GM19455 (cell line): ENCODE measurements around the gene MYBL2.

Source experiments
- ATAC-seq: cut with Tn5 transposase; IDR thresholded peaks from one replicate; pipeline ENCODE4 v1.9.1; 2021; ENCODE audit not compliant: unreplicated experiment

MYBL2 gene

DNA sequence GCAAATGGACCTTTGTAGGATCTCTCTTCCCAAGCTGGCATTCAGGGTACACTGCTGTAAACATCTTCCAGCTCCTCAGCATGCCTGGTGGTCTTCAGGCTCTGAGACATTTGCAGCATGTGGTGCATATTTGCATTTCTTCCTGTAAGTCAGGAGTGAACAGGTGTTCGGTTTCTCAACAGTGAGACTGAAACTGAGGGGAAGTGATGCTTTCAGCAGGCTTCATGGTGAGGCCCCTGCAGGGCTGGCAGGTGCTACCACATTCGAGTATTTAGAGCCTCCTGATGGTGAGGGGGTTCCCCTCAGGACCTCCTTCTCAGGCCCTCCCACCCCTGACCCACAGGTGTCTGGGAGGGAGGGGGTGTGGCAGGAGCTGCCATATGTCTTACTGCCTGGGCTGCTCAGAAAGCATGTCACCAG lies 15.1 kb downstream of the MYBL2 start:
- peak; percentile 93 for ATAC-seq

DNA sequence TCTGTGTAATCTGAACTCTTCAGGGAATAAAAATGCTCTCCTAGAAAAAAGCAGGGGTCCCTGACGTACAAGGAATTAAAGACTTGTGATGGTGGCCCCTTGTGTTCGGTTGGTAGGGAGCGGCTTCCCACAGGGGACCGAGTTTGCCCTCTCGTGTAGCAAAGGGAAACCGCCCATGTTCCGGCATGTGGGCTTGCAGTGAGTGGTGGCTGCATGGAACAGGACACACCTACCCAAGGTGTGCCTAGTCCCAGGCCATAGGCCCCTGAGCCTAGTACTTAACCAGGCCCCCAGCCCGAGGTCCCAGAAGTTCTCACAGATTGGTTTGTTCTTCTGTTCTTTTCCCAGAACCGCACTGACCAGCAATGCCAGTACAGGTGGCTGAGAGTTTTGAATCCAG lies 15.5 kb downstream of the MYBL2 start:
- ATAC-seq = peak; percentile 51

- no peak for ATAC-seq
Observed at GRCh38 chr20:43686820-43687219, 19.9 kb downstream of the MYBL2 start.

DNA sequence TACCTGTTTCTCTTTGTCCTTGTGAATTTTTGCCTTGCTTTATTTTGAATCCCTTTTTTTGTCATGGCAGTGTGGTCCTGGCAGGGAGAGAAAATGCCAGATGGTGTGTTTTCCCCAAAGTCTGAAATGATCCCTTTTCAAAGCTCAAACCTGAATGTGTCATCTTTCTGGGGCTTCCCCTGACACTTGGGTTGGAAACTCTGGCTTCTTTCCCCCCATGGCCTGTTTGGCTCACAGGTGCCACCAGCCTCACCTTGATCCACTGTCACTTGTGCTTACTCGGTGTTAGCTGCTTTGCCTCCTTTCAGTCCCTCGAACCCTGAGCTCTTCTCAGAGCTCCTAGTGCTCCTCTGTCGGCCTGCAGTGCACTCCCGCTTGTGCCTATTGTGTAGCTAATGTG lies 22.3 kb downstream of the MYBL2 start:
- no peak for ATAC-seq

- no peak for ATAC-seq
Observed at GRCh38 chr20:43690943-43691598, 24.2 kb downstream of the MYBL2 start.

DNA sequence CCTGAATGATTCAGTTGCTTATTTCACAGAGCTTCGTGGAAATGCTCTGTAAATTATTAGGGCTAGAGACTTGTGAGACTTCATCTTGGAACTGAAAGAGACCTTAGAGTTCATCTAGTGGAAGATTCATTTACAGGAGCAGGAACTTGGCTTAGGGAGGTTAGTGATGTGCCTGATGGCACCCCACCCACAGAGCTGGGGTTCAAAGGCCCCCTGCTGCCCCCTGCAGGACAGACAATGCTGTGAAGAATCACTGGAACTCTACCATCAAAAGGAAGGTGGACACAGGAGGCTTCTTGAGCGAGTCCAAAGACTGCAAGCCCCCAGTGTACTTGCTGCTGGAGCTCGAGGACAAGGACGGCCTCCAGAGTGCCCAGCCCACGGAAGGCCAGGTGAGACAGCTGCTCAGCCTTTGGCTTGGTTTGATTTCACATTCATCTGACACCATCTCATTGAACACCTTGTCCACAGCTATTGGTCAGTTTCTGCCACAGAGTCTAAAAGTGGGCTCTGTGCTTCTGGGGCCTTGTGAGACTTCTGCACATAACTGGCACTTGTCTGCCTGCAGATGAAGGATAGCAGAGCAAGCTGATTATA lies 25.1 kb downstream of the MYBL2 start:
- no peak for ATAC-seq

GRCh38 chr20:43694763-43695162 lies 27.8 kb downstream of the MYBL2 start:
- no peak for ATAC-seq

GRCh38 chr20:43695571-43695970 lies 28.7 kb downstream of the MYBL2 start:
- no peak for ATAC-seq

DNA sequence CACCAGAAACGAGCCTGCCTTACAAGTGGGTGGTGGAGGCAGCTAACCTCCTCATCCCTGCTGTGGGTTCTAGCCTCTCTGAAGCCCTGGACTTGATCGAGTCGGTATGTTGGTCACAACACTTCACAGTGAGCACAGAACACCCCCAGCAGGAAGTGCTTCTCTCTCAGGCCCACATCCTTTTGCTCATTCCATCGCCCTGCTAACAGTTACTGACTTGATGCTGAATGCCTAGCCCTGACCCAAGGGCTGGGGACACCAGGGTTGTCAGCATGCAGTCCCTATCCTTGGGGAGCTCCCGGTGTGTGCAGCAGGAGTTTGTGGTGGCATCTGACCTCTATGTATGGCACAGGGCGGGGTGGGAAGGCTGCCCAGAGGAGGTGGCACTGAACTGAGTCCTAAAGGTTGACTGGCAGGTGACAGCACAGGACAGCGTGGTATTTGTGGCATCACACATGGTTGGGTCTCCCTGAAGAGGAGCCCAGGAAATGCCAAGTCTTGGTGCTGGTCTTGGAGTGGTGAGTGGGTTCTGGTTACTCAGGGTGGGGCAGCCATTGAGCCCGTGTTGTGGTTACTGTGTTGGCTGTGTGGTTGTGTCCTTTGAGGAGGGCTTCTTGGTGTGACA lies 33.1 kb downstream of the MYBL2 start:
- no peak for ATAC-seq

DNA sequence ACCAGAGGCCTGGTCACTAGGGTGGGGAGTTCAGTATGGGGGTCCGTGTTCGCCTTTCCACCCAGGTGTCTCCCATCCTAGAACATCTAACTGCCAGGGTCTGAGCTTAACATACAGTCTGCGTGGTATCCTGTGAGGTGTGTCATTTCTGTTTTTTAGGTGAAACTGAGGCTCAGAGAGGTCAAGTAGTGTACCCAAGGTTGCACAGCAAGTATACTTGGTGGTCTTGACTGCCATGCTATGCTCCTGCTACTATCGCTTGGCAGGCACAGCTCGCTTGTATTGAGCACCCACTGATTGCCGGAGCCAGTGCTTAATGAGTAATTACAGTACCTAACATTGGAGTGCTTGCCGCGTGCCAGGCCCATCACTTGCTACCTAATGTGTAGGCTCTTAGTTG lies 33.7 kb downstream of the MYBL2 start:
- ATAC-seq = no peak

GRCh38 chr20:43702502-43702901 lies 35.6 kb downstream of the MYBL2 start:
- ATAC-seq = no peak

DNA sequence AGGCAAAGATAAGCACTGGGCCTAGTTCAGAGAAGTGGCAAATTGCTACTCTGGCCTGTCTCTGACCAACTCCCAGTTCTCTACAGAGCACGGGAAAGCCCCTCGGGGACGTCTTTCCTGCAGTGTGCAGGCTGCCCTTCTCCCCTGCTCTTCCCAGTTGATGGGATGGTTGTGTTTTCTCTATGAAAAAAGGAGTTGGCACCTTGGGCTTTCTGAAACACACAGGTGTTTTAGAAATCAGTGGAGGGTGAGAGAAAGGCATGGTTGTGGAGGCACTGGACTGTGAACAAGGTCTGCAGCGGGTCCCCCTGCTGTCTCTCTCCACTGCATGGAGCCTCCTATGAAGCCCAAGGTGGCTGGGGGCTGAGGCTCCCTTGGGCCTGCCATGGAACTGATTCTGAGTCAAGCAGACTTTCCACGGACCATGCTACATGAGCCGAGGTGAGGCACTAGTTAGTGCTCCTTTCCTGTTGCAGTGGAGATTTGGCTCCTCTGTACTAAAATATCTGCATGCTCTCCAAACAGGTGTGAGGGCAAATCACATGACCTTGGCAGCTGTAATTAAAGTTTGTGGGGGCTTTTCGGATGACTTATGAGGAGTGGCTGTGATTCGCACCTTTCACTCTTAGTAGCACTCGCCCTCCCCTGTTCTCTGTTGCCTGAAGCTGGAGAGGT lies 43.6 kb downstream of the MYBL2 start:
- ATAC-seq = no peak

DNA sequence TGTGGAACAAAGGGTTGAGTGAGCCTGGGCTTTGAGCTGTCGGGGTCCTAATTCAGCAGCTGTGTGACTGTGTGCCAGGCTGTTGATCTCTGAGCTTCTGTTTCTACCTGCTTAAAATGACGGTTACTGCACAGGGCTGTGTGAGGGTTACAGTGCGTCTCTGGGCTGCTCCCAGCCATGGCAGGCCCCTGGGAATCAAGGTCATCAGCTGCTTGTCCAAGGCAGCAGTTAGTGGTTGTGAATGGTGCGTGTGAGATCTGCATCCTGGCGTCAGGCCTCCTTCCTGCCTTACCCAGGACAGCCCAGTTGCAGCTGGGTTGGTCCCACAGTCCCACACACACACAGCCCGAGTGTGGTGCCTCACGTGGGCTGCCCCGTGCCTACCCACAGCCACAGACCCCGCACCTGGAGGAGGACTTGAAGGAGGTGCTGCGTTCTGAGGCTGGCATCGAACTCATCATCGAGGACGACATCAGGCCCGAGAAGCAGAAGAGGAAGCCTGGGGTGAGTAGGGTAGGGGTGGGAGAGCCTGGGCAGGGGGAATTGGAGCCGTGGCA lies 44.3 kb downstream of the MYBL2 start:
- ATAC-seq = no peak

DNA sequence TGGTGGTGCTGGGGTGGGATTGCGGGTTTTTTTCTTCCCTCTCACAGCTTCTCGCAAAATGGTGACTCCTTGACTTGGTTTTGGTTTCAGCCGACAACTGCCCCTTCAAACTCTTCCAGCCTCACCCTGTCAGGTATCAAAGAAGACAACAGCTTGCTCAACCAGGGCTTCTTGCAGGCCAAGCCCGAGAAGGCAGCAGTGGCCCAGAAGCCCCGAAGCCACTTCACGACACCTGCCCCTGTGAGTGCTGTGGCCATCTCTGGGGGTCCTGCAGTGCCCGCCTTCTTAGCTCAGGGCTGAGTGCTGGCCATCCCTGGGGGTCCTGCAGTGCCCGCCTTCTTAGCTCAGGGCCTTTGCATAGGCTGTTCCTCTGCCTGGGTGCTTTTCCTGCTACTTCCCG lies 48.1 kb downstream of the MYBL2 start:
- ATAC-seq = no peak

DNA sequence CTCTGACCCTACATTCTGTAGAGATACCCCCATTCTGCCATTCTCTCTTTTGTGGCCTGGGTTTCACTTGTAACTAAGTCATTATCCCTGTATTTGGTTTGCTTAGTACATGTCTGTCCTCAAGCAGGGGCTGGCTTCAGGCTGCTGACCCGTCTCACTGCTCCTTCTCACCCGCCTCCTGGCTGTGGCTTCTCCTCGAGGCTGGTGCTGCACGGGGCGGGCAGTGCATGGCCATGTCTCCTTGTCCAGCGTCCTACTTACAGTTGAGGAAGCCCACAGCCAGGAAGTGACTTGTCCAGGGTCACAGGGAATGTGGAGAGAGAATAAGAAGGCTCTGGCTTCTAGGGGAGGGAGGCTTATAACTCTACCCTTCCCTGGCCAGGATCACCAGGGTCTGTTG lies 48.6 kb downstream of the MYBL2 start:
- ATAC-seq = no peak

DNA sequence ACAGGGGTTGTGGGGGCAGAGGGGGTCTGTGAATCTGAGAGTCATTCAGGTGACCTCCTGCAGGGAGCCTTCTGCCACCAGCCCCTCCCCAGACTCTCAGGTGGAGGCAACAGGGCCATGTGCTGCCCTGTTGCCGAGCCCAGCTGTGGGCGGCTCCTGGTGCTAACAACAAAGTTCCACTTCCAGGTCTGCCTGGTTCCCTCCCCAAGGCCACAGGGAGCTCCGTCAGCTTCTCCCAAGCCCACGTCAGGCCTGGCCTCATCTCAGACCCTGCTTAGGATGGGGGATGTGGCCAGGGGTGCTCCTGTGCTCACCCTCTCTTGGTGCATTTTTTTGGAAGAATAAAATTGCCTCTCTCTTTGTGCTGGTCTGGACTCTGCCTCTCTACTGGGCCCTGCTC lies 49.2 kb downstream of the MYBL2 start:
- ATAC-seq = no peak

GRCh38 chr20:43716757-43717615 lies 50.1 kb downstream of the MYBL2 start:
- ATAC-seq = no peak

DNA sequence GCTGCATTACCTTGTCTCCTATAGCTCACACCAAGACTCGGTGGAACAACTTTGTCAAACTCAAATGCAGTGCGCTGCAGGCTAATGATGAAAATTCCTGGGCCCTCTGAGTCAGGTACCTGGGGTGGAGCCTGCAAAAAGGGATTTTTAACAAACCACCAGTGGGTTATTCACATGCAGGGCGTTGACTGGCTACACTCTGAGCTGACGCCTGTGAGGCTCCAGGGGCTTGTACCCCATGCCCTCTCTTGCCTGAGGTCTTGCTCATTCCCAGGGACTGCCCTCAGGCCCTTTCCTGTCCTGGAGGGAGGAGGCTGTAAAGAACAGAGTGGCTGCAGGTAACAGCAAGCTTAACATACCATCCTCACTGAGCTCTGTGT lies 50.7 kb downstream of the MYBL2 start:
- no peak for ATAC-seq

- ATAC-seq = no peak
Observed at GRCh38 chr20:43720007-43720406, 53.1 kb downstream of the MYBL2 start.

GRCh38 chr20:43721097-43721428 lies 54.1 kb downstream of the MYBL2 start:
- no peak for ATAC-seq
